ENCODE results near the gene ASB16.

DNA sequence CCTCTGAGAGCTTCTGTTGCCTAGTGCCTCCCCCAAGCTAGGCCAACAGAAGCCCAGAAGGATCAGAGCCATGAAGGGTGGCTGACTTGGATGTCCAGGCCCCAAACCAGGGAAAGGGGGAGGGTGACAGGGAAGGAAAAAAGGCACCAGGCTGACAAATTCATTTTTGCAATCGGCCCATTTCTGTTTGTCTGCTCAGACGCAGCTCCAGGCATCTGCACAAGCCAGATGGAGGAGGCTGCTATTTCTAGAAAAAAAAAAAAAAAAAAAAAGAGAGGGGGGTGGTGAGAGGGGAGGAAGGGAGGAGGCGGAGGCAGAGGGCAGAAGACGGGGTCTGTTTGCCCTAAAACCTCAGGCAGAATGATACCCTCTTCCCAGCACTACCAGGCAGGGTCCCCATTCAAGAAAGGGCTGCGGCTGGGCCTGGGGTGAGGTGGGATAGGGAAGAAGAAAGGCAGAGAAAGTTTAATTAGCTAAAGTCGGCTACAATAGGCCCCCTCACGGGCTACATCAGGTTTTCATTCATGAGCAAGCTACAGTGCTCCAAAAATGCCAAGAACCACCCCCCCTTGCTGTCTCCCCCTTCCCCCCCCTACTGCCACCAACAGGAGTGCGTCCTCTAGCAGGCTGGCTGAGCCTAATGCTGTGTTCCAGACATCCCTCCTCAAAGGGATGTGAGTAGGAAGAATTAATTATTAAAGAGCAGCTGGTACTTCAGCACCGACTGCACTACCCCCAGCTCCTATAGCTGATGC lies 49.5 kb upstream of the ASB16 start:
- no peak for TF ChIP-seq POLR2A (IDR thresholded peaks at IDR 0.05)
- TF ChIP-seq, protein P1, sequence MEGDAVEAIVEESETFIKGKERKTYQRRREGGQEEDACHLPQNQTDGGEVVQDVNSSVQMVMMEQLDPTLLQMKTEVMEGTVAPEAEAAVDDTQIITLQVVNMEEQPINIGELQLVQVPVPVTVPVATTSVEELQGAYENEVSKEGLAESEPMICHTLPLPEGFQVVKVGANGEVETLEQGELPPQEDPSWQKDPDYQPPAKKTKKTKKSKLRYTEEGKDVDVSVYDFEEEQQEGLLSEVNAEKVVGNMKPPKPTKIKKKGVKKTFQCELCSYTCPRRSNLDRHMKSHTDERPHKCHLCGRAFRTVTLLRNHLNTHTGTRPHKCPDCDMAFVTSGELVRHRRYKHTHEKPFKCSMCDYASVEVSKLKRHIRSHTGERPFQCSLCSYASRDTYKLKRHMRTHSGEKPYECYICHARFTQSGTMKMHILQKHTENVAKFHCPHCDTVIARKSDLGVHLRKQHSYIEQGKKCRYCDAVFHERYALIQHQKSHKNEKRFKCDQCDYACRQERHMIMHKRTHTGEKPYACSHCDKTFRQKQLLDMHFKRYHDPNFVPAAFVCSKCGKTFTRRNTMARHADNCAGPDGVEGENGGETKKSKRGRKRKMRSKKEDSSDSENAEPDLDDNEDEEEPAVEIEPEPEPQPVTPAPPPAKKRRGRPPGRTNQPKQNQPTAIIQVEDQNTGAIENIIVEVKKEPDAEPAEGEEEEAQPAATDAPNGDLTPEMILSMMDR (IDR thresholded peaks at IDR 0.05 in 8 of 11, conservative IDR thresholded peaks at IDR 0.05 in 3 of 11), result no peak
- TF ChIP-seq POLR2AphosphoS5 (IDR thresholded peaks at IDR 0.05), result no peak

Measured in spleen (tissue), 7 donors.